ENCODE data around the gene SDCCAG8. TPM values are rescaled to one million over a fixed set of nuclear protein-coding genes. Genes with fewer than 3 reads are reported as not detected.

Gene SDCCAG8
- polyA plus RNA-seq, 3 donors = 33.2 to 34.4 (median 33.4) TPM

DNA sequence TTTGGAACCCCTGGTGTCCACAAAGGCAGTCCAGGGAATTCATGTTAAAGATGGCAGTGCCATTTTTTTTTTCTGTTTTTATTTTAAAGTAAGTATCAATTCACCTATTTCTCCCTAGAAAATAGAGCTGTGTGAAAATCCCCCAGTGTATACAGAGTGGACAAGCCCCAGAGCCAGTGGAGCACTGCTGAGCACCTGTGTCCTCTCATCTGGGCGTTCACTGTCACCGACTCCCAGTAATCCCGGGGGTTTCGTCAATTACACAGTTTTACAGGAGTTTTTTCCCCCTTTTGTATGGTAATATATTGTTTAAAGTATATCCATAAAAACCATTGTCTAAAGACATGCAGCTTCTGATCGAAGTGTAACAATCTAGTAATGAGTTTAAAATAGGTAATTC lies 175.8 kb downstream of the SDCCAG8 start:
- Mint-ChIP-seq H3K36me3 (peaks cover 38 to 43% of the 10 kb centered on the region in 2 donors), H3K4me1 (peaks cover 8% of the 10 kb centered on the region), H3K9me3 (peaks cover 0 to 5% (median 0%) of the 10 kb centered on the region in 7 donors), H3K4me3 (no peak overlapping the region), H3K27me3 (ENCODE audit: low read depth in 3 of 3) (no peaks in the 10 kb centered on the region), H3K27ac (no peak overlapping the region)
- no CpG with 5 or more reads among the region's 5 CpGs for WGBS (ENCODE audit: insufficient coverage)
- no peaks in the 10 kb centered on the region for H3K79me2 ChIP-seq (ENCODE audit: insufficient read depth, low read length)
- H3K4me2 ChIP-seq (replicated peaks; ENCODE audit: extremely low read depth, low read length, poor library complexity, severe bottlenecking) = no peak overlapping the region
- intact Hi-C loops (cut with micrococcal nuclease) = no loop called here
- no peaks in the 10 kb centered on the region for H3K27me3 ChIP-seq (ENCODE audit: control insufficient read depth in 2 of 2, insufficient read depth in 2 of 2, low read length in 2 of 2)
- no peak overlapping the region for H3K4me3 ChIP-seq (replicated peaks in 1 of 3; ENCODE audit: low read depth in 2 of 3, low read length in 3 of 3)
- H3K9ac ChIP-seq (ENCODE audit: insufficient read depth, low read length, poor library complexity, severe bottlenecking) = no peak overlapping the region
- H4K20me1 ChIP-seq (ENCODE audit: insufficient read depth, low read length) = no peaks in the 10 kb centered on the region
- no peaks in the 10 kb centered on the region for H3K4me1 ChIP-seq (ENCODE audit: control insufficient read depth in 1 of 2, insufficient read depth in 2 of 2, low read length in 2 of 2)
- no peak for DNase-seq
- H3K36me3 ChIP-seq (replicated peaks in 1 of 2; ENCODE audit: control insufficient read depth in 1 of 2, insufficient read depth in 2 of 2, low read length in 2 of 2) = peaks cover 7 to 41% of the 10 kb centered on the region in 2 donors
- H3K27ac ChIP-seq (ENCODE audit: low read depth in 1 of 2, low read length in 2 of 2) = no peak overlapping the region
- TF ChIP-seq, protein P1, sequence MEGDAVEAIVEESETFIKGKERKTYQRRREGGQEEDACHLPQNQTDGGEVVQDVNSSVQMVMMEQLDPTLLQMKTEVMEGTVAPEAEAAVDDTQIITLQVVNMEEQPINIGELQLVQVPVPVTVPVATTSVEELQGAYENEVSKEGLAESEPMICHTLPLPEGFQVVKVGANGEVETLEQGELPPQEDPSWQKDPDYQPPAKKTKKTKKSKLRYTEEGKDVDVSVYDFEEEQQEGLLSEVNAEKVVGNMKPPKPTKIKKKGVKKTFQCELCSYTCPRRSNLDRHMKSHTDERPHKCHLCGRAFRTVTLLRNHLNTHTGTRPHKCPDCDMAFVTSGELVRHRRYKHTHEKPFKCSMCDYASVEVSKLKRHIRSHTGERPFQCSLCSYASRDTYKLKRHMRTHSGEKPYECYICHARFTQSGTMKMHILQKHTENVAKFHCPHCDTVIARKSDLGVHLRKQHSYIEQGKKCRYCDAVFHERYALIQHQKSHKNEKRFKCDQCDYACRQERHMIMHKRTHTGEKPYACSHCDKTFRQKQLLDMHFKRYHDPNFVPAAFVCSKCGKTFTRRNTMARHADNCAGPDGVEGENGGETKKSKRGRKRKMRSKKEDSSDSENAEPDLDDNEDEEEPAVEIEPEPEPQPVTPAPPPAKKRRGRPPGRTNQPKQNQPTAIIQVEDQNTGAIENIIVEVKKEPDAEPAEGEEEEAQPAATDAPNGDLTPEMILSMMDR (IDR thresholded peaks at IDR 0.05) = no peak
- H2AFZ ChIP-seq (ENCODE audit: insufficient read depth, low read depth, low read length, poor library complexity, severe bottlenecking) = no peak overlapping the region
- H3K9me3 ChIP-seq (replicated peaks in 1 of 2; ENCODE audit: control insufficient read depth in 1 of 2, insufficient read depth in 1 of 2, low read length in 2 of 2) = no peaks in the 10 kb centered on the region

DNA sequence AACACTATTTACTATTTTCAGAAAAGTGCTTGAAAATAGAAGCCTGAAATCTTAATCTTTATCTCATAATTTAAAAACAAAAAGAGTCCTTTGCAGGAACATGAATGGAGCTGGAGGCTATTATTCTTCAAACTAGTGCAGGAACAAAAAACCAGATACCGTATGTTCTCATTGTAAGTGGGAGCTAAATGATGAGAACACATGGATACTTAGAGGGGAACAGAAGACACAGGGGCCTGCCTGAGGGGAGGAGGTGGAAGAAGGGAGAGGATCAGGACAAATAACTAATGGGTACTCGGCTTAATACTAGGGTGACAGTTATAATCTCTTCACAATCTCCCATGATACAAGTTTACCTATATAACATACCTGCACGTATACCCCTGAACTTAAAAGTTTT lies 176.3 kb downstream of the SDCCAG8 start:
- Histone ChIP-seq H2AFZ (ENCODE audit: insufficient read depth, low read depth, low read length, poor library complexity, severe bottlenecking) (no peak overlapping the region), H3K4me1 (ENCODE audit: control insufficient read depth in 1 of 2, insufficient read depth in 2 of 2, low read length in 2 of 2) (no peaks in the 10 kb centered on the region), H4K20me1 (ENCODE audit: insufficient read depth, low read length) (no peaks in the 10 kb centered on the region), H3K36me3 (replicated peaks in 1 of 2; ENCODE audit: control insufficient read depth in 1 of 2, insufficient read depth in 2 of 2, low read length in 2 of 2) (peaks cover 7 to 36% of the 10 kb centered on the region in 2 donors), H3K9ac (ENCODE audit: insufficient read depth, low read length, poor library complexity, severe bottlenecking) (no peak overlapping the region), H3K9me3 (replicated peaks in 1 of 2; ENCODE audit: control insufficient read depth in 1 of 2, insufficient read depth in 1 of 2, low read length in 2 of 2) (no peaks in the 10 kb centered on the region), H3K27ac (ENCODE audit: low read depth in 1 of 2, low read length in 2 of 2) (no peak overlapping the region), H3K27me3 (ENCODE audit: control insufficient read depth in 2 of 2, insufficient read depth in 2 of 2, low read length in 2 of 2) (no peaks in the 10 kb centered on the region), H3K4me2 (replicated peaks; ENCODE audit: extremely low read depth, low read length, poor library complexity, severe bottlenecking) (no peak overlapping the region), H3K79me2 (ENCODE audit: insufficient read depth, low read length) (no peaks in the 10 kb centered on the region), H3K4me3 (replicated peaks in 1 of 3; ENCODE audit: low read depth in 2 of 3, low read length in 3 of 3) (no peak overlapping the region)
- peaks cover 0 to 5% (median 0%) of the 10 kb centered on the region in 7 donors for H3K9me3 Mint-ChIP-seq
- H3K36me3 Mint-ChIP-seq = peaks cover 34 to 37% of the 10 kb centered on the region in 2 donors
- no peak overlapping the region for H3K4me3 Mint-ChIP-seq
- WGBS (ENCODE audit: insufficient coverage) = 67% methylated on average over 1 of the region's 3 CpGs
- intact Hi-C loops (cut with micrococcal nuclease) = no loop called here
- TF ChIP-seq, protein P1 (IDR thresholded peaks at IDR 0.05) = no peak
- no peak for DNase-seq
- H3K27ac Mint-ChIP-seq = no peak overlapping the region
- H3K4me1 Mint-ChIP-seq = peaks cover 8% of the 10 kb centered on the region
- no peaks in the 10 kb centered on the region for H3K27me3 Mint-ChIP-seq (ENCODE audit: low read depth in 3 of 3)

Measured in CD14-positive monocyte (primary cell).